LHCN-M2 (cell line): ENCODE results near the gene ALDOB. TPM values are rescaled to one million over a fixed set of nuclear protein-coding genes. Genes with fewer than 3 reads are reported as not detected.

ENCODE experiments used
- DNase-seq: peaks from one replicate; pipeline ENCODE4 v3.0.0-alpha.2; 2012; ENCODE audit warnings: low read depth
- polyA plus RNA-seq: library from polyadenylated mRNA; unstranded; fragments of >200 nt; gene quantifications from one replicate; pipeline ENCODE4 v1.2.1, GENCODE V29; 2012; ENCODE audit warnings: missing spikeins
- total RNA-seq: library from RNA; depleted of rRNA; stranded (reverse); fragments of >200 nt; gene quantifications from 2 replicates; pipeline ENCODE4 v1.2.3, GENCODE V29; 2014; rRNA removed

ALDOB gene
- total RNA-seq = not detected in 2 replicates
- not detected for polyA plus RNA-seq

- no peak for DNase-seq
Measured at GRCh38 chr9:101435601-101436079, at the start of gene ALDOB. Gene ALDOB, minus strand, starts transcription at chr9:101435774. Its CDS starts 4,887 bp downstream, at chr9:101430887.

- DNase-seq = no peak
Measured at GRCh38 chr9:101484046-101484445, 48.5 kb upstream of the ALDOB start.

- no peak for DNase-seq
Measured at GRCh38 chr9:101481261-101481660, 45.7 kb upstream of the ALDOB start.

GRCh38 chr9:101480386-101480785 lies 44.8 kb upstream of the ALDOB start:
- DNase-seq = no peak

- no peak for DNase-seq
Measured at GRCh38 chr9:101479338-101480030, 43.9 kb upstream of the ALDOB start.

GRCh38 chr9:101478906-101479305 lies 43.3 kb upstream of the ALDOB start:
- DNase-seq = no peak

- no peak for DNase-seq
Measured at GRCh38 chr9:101478444-101478843, 42.9 kb upstream of the ALDOB start.

GRCh38 chr9:101477736-101478135 lies 42.2 kb upstream of the ALDOB start:
- peak; percentile 44 for DNase-seq

GRCh38 chr9:101477214-101477613 lies 41.6 kb upstream of the ALDOB start:
- DNase-seq = no peak

- no peak for DNase-seq
Measured at GRCh38 chr9:101476576-101477208, 41.1 kb upstream of the ALDOB start.

GRCh38 chr9:101472891-101473290 lies 37.3 kb upstream of the ALDOB start:
- DNase-seq = no peak

GRCh38 chr9:101470929-101471328 lies 35.4 kb upstream of the ALDOB start:
- DNase-seq = no peak

- DNase-seq = no peak
Measured at GRCh38 chr9:101470021-101470420, 34.4 kb upstream of the ALDOB start.

GRCh38 chr9:101469026-101469425 lies 33.5 kb upstream of the ALDOB start:
- DNase-seq = peak; percentile 93

GRCh38 chr9:101468116-101468515 lies 32.5 kb upstream of the ALDOB start:
- DNase-seq = peak; percentile 50

- no peak for DNase-seq
Measured at GRCh38 chr9:101467690-101468089, 32.1 kb upstream of the ALDOB start.

- no peak for DNase-seq
Measured at GRCh38 chr9:101466863-101467262, 31.3 kb upstream of the ALDOB start.

GRCh38 chr9:101465326-101465915 lies 29.8 kb upstream of the ALDOB start:
- peak; percentile 85 for DNase-seq

- DNase-seq = peak; percentile 43
Measured at GRCh38 chr9:101463397-101463796, 27.8 kb upstream of the ALDOB start.

- DNase-seq = peak; percentile 43
Measured at GRCh38 chr9:101462558-101462957, 27.0 kb upstream of the ALDOB start.

- DNase-seq = no peak
Measured at GRCh38 chr9:101460965-101461364, 25.4 kb upstream of the ALDOB start.

GRCh38 chr9:101458963-101459631 lies 23.5 kb upstream of the ALDOB start:
- DNase-seq = peak; percentile 81
